CD4-positive, alpha-beta memory T cell (primary cell): ENCODE results near the gene SLBP. TPM values are rescaled to one million over a fixed set of nuclear protein-coding genes. Genes with fewer than 3 reads are reported as not detected.

ENCODE experiments used
- CTCF ChIA-PET: fragments of 350-600 bp; sonication (Branson Sonifier 250); formaldehyde crosslinking; loops from one replicate; lab custom pipeline; 2021; ENCODE audit warnings: inconsistent platforms; ENCODE audit not compliant: partially characterized antibody; lab: Charles Lee
- POLR2A ChIA-PET: fragments of 350-600 bp; sonication (Branson Sonifier 250); formaldehyde crosslinking; loops from one replicate; lab custom pipeline; 2021; ENCODE audit not compliant: partially characterized antibody; lab: Charles Lee
- DNase-seq, 5 donors: peaks; one replicate each; pipeline versions ENCODE4 v3.0.0 to v3.0.0-alpha.2; 2020 to 2022; ENCODE audit warnings: mixed read lengths in 1 of 5
- H3K27ac ChIP-seq: one replicate; pipeline ENCODE4 v1.7.0; 2013; ENCODE audit warnings: low read depth, low read length
- H3K27me3 ChIP-seq: 2 replicates; pipeline ENCODE4 v1.7.0; 2013; ENCODE audit warnings: mild to moderate bottlenecking, low read length, moderate library complexity; ENCODE audit not compliant: insufficient read depth
- H3K36me3 ChIP-seq: 2 replicates; pipeline ENCODE4 v1.7.0; 2013; ENCODE audit warnings: mild to moderate bottlenecking, low read length, moderate library complexity; ENCODE audit not compliant: insufficient read depth
- H3K4me1 ChIP-seq: 2 replicates; pipeline ENCODE4 v1.7.0; 2013; ENCODE audit warnings: mild to moderate bottlenecking, low read length, moderate library complexity; ENCODE audit not compliant: insufficient read depth
- H3K4me3 ChIP-seq, 2 donors: one replicate each; pipeline ENCODE4 v1.7.0; 2013; ENCODE audit warnings: low read length in 2 of 2, mild to moderate bottlenecking in 1 of 2
- H3K9me3 ChIP-seq, 2 donors: one replicate each; pipeline ENCODE4 v1.7.0; 2013; ENCODE audit warnings: low read length in 2 of 2, control low read depth in 1 of 2; ENCODE audit not compliant: control insufficient read depth in 1 of 2
- H3K27ac Mint-ChIP-seq, 7 donors: one replicate each; pipeline ENCODE4 v1.8.0; 2020 to 2021; ENCODE audit warnings: mixed read lengths in 7 of 7, mild to moderate bottlenecking in 6 of 7, inconsistent platforms in 3 of 7, moderate library complexity in 3 of 7
- H3K27me3 Mint-ChIP-seq, 2 donors: one replicate each; pipeline ENCODE4 v1.8.0; 2020 to 2021; ENCODE audit warnings: mixed read lengths in 2 of 2
- H3K36me3 Mint-ChIP-seq, 2 donors: one replicate each; pipeline ENCODE4 v1.8.0; 2020 to 2021; ENCODE audit warnings: mixed read lengths in 2 of 2, inconsistent platforms in 1 of 2, mild to moderate bottlenecking in 1 of 2
- H3K4me1 Mint-ChIP-seq, 4 donors: one replicate each; pipeline ENCODE4 v1.8.0; 2020 to 2021; ENCODE audit warnings: mixed read lengths in 4 of 4, mild to moderate bottlenecking in 1 of 4
- H3K4me3 Mint-ChIP-seq, 8 donors: one replicate each; pipeline ENCODE4 v1.8.0; 2020 to 2021; ENCODE audit warnings: mixed read lengths in 8 of 8, mild to moderate bottlenecking in 7 of 8, moderate library complexity in 6 of 8, inconsistent platforms in 3 of 8
- H3K9me3 Mint-ChIP-seq, 8 donors: one replicate each; pipeline ENCODE4 v1.8.0; 2020 to 2021; ENCODE audit warnings: mixed read lengths in 8 of 8, mild to moderate bottlenecking in 5 of 8, inconsistent platforms in 3 of 8, moderate library complexity in 1 of 8
- intact Hi-C: fragments of 100-400 bp; cut with micrococcal nuclease; formaldehyde crosslinking; loops from one replicate; pipeline ENCODE4 v1.15.1; 2023
- polyA plus RNA-seq, 2 donors: library from polyadenylated mRNA; unstranded; fragments of 300-500 nt; fragmentation: Illumina TruSeq; gene quantifications; one replicate each; pipeline ENCODE4 v1.2.3, GENCODE V29; 2021
- total RNA-seq, 2 experiments: library from RNA; stranded (reverse); gene quantifications; one replicate each; pipeline ENCODE4 v1.2.3, GENCODE V29; 2021

The SLBP gene
- total RNA-seq (10 to 100 TPM; 41.8 to 47.4 TPM), polyA plus RNA-seq (10 to 100 TPM; 68.6 to 71.6 TPM)

- ChIA-PET POLR2A (interaction anchor here (0.7 to 3.9 kb wide), 20 partner anchors 10 to 702 kb away, joined by 3 to 196 read pairs (median 4); partner anchors contain the start of genes NELFA, NSD2, TACC3 and TMEM129), CTCF (interaction anchor here (0.6 to 3.7 kb wide), 10 partner anchors 9 to 23 kb away, joined by 3 to 53 read pairs (median 4); no protein-coding TSS in a partner anchor)
- Mint-ChIP-seq H3K9me3 (no peaks in the 10 kb centered on the region), H3K4me3 (peak within 1 kb of the TSS; percentile 95 to 99 (median 98)), H3K4me1 (peaks cover 31 to 74% (median 53%) of the 10 kb centered on the region in 4 donors), H3K27me3 (no peaks in the 10 kb centered on the region), H3K27ac (peak within 1 kb of the TSS; percentile 95 to 98 (median 97)), H3K36me3 (peaks cover 17 to 44% of the 10 kb centered on the region in 2 donors)
- intact Hi-C loops = loop anchor here (1.0 to 5.0 kb wide), 9 partner anchors 9 to 1250 kb away; partner anchors contain the start of genes FAM53A, GRK4, LETM1 and NOP14
- Histone ChIP-seq H3K9me3 (no peaks in the 10 kb centered on the region), H3K27ac (peak within 1 kb of the TSS; percentile 92), H3K27me3 (no peaks in the 10 kb centered on the region), H3K4me3 (peak within 1 kb of the TSS; percentile 62 to 99), H3K36me3 (peaks cover 5% of the 10 kb centered on the region), H3K4me1 (peaks cover 67% of the 10 kb centered on the region)
- DNase-seq = peak; percentile 98 to 99 (median 99)
These were observed at the start of gene SLBP for GRCh38 chr4:1712216-1713002. SLBP (minus strand) TSS chr4:1712319; CDS start chr4:1712188, 131 bp downstream.

DNA sequence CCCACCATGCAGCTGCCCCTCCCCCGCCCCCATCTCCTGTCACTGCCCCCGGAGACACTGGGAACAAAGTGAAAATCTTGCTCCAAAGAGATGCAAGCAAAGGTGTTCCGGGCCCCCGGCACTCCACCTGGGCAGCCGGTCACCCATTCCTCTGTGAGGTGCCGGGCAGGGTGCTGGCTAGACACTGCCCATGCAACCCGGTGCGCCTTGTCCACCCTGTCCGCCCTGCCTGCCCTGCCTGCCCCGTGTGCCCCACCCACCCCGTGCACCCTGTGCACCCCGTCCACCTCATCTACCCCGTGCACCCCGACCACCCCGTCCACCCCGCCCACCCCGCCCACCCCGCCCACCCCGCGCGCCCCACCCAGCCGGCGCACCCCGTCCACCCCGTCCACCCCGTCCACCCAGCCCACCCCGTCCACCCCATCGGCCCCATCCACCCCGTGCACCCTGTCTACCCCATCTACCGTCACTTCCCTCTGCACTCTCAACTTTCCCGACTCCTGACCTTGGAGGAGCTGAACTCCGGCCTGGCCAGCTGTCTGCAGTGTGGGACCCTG is 49.1 kb upstream of the SLBP start:
- ChIA-PET CTCF (no interaction called here), POLR2A (no interaction called here)
- Histone ChIP-seq H3K27ac (no peak overlapping the region), H3K27me3 (no peaks in the 10 kb centered on the region), H3K9me3 (no peaks in the 10 kb centered on the region), H3K4me1 (no peaks in the 10 kb centered on the region), H3K36me3 (no peaks in the 10 kb centered on the region), H3K4me3 (no peak overlapping the region)
- Mint-ChIP-seq H3K4me3 (no peak overlapping the region), H3K9me3 (no peaks in the 10 kb centered on the region), H3K27me3 (peaks cover 4 to 5% of the 10 kb centered on the region in 2 donors), H3K27ac (no peak overlapping the region), H3K36me3 (no peaks in the 10 kb centered on the region), H3K4me1 (no peaks in the 10 kb centered on the region)
- DNase-seq = no peak
- intact Hi-C loops = no loop called here

- Mint-ChIP-seq H3K4me1 (no peaks in the 10 kb centered on the region), H3K9me3 (no peaks in the 10 kb centered on the region), H3K27ac (no peak overlapping the region), H3K4me3 (no peak overlapping the region), H3K36me3 (no peaks in the 10 kb centered on the region), H3K27me3 (peaks cover 4% of the 10 kb centered on the region in 2 donors)
- ChIA-PET CTCF (no interaction called here), POLR2A (no interaction called here)
- Histone ChIP-seq H3K27me3 (no peaks in the 10 kb centered on the region), H3K9me3 (no peaks in the 10 kb centered on the region), H3K4me1 (no peaks in the 10 kb centered on the region), H3K36me3 (no peaks in the 10 kb centered on the region), H3K27ac (no peak overlapping the region), H3K4me3 (no peak overlapping the region)
- intact Hi-C loops = no loop called here
- DNase-seq = no peak
These were observed 48.5 kb upstream of the SLBP start for GRCh38 chr4:1760521-1761071.

DNA sequence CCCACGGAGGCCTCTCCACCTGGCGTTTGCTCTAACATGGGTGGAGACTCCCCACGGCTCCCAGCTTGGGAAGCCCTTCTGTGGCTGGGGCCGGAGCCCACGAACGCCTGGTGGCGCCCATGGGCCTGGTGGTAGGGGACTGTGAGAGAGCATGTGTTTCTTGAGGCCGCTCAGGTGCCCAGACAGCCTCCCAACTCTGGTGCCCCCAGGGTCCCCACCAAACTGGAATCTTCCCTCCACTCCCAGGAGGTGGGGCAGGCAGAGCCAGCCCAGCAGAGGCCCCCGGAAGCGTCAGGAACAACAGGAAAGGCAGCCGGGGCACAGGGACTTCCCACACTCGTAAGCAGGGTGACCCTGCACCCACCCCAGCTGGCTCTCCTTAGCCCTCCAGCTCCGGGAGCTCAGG is 47.7 kb upstream of the SLBP start:
- no peak overlapping the region for H3K27ac Mint-ChIP-seq

DNA sequence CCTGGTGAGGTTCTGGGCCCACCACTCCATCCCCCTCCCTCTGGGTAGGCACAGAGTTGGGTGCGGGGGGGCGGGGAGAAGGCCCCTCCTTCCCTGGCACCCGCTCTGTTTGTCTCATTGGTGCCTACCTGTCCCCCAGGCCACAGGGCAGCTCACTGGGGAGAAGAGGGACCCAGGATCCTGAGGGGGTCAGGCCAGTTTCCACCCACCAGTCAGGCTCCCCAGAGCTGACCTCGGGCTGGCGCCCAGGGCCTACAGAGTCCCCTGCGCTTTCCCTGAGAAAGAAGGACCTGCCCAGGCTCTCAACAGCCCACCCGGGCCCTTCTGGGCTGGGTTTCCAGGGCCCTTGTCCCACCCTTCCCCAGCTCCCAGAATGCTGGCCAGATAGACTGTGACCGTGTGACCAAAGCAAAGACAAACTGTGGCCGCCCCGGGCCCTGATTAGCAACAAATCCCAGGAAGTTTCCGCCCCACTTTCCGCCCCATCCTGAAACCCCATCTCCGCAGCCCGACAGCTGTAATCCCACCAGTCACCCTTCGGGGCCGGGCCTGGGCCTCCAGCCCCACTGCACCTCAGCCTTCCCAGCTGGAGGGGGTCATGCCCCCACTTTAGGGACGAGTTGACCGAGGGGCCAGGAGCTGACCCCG is 47.2 kb upstream of the SLBP start:
- CTCF ChIA-PET = interaction anchor here (0.5 kb wide), 1 partner anchor 88 kb away, joined by 4 read pairs; no protein-coding TSS in a partner anchor

More for the DNA sequence above, 47.7 kb upstream of the SLBP start:
- H3K4me1 ChIP-seq = no peaks in the 10 kb centered on the region
- no peak overlapping the region for H3K4me3 Mint-ChIP-seq
- DNase-seq = no peak
- CTCF ChIA-PET = no interaction called here
- intact Hi-C loops = no loop called here
- no peaks in the 10 kb centered on the region for H3K27me3 ChIP-seq
- POLR2A ChIA-PET = no interaction called here
- no peaks in the 10 kb centered on the region for H3K9me3 ChIP-seq
- no peak overlapping the region for H3K27ac ChIP-seq
- no peaks in the 10 kb centered on the region for H3K4me1 Mint-ChIP-seq
- no peaks in the 10 kb centered on the region for H3K9me3 Mint-ChIP-seq
- no peaks in the 10 kb centered on the region for H3K36me3 Mint-ChIP-seq
- peaks cover 1 to 4% of the 10 kb centered on the region in 2 donors for H3K27me3 Mint-ChIP-seq
- H3K36me3 ChIP-seq = no peaks in the 10 kb centered on the region
- no peak overlapping the region for H3K4me3 ChIP-seq

GRCh38 chr4:1758306-1759121 is 46.4 kb upstream of the SLBP start:
- no peak overlapping the region for H3K4me3 Mint-ChIP-seq
- H3K4me1 Mint-ChIP-seq = no peaks in the 10 kb centered on the region
- no peaks in the 10 kb centered on the region for H3K36me3 Mint-ChIP-seq
- H3K4me1 ChIP-seq = no peaks in the 10 kb centered on the region
- H3K36me3 ChIP-seq = no peaks in the 10 kb centered on the region
- ChIA-PET POLR2A (no interaction called here), CTCF (interaction anchor here (0.5 kb wide), 1 partner anchor 89 kb away, joined by 4 read pairs; no protein-coding TSS in a partner anchor)
- H3K9me3 ChIP-seq = no peaks in the 10 kb centered on the region
- H3K4me3 ChIP-seq = no peak overlapping the region
- peaks cover 0 to 1% of the 10 kb centered on the region in 2 donors for H3K27me3 Mint-ChIP-seq
- no peaks in the 10 kb centered on the region for H3K27me3 ChIP-seq
- H3K27ac Mint-ChIP-seq = no peak overlapping the region
- H3K9me3 Mint-ChIP-seq = no peaks in the 10 kb centered on the region
- no peak for DNase-seq
- intact Hi-C loops = no loop called here
- no peak overlapping the region for H3K27ac ChIP-seq

More for the DNA sequence above, 47.2 kb upstream of the SLBP start:
- Mint-ChIP-seq H3K27me3 (peaks cover 1 to 4% of the 10 kb centered on the region in 2 donors), H3K9me3 (no peaks in the 10 kb centered on the region), H3K36me3 (no peaks in the 10 kb centered on the region), H3K4me1 (no peaks in the 10 kb centered on the region), H3K4me3 (no peak overlapping the region), H3K27ac (peak overlapping the region in 1 of 7 donors; percentile 17)
- Histone ChIP-seq H3K36me3 (no peaks in the 10 kb centered on the region), H3K27ac (no peak overlapping the region), H3K9me3 (no peaks in the 10 kb centered on the region), H3K4me3 (no peak overlapping the region), H3K27me3 (no peaks in the 10 kb centered on the region), H3K4me1 (no peaks in the 10 kb centered on the region)
- POLR2A ChIA-PET = no interaction called here
- DNase-seq = no peak
- intact Hi-C loops = no loop called here
